Right cardiac atrium (tissue), 5 donors: Measurements from ENCODE around the gene HCFC1. TPM values are rescaled to one million over a fixed set of nuclear protein-coding genes. Genes with fewer than 3 reads are reported as not detected.
A peak's percentile ranks its signal among the peaks of the same experiment; 100 is the strongest.

Experiments used
- ATAC-seq, 2 donors: fragments of 200-7000 bp; cut with Tn5 transposase; one replicate each; pipeline versions ENCODE4 v1.8.0 to v1.9.1; 2020; ENCODE audit warnings: moderate library complexity in 2 of 2, mild to moderate bottlenecking in 1 of 2
- DNase-seq, 3 donors: peaks; one replicate each; pipeline ENCODE4 v3.0.0-alpha.2; 2020
- H3K27ac ChIP-seq: one replicate; pipeline ENCODE4 v1.5.1; 2013; ENCODE audit warnings: mild to moderate bottlenecking, low read length, control low read depth, moderate library complexity
- H3K27me3 ChIP-seq: one replicate; pipeline ENCODE4 v1.6.1; 2013; ENCODE audit not compliant: control insufficient read depth, insufficient read depth
- H3K4me1 ChIP-seq: one replicate; pipeline ENCODE4 v1.6.1; 2013; ENCODE audit warnings: low read length; ENCODE audit not compliant: control insufficient read depth, insufficient read depth
- H3K4me3 ChIP-seq: one replicate; pipeline ENCODE4 v1.5.1; 2013; ENCODE audit warnings: low read length, control low read depth
- H3K9me3 ChIP-seq: one replicate; pipeline ENCODE4 v1.6.1; 2013; ENCODE audit warnings: low read length; ENCODE audit not compliant: control insufficient read depth
- WGBS: extraction: QIAGEN DNeasy Blood & Tissue Kit; methylation state at CpG from one replicate; pipeline ENCODE4 v1.1.7; 2013; 5-methylcytosine and 5-hydroxymethylcytosine counted together
- intact Hi-C, 4 donors: fragments of 100-400 bp; cut with DNase I; formaldehyde crosslinking; loops; one replicate each; pipeline versions ENCODE4 v1.11.0 to v1.14.0; 2022 to 2023
- polyA plus RNA-seq: library from polyadenylated mRNA; stranded (reverse); fragments of 200-250 nt; gene quantifications from one replicate; pipeline ENCODE4 v1.2.3, GENCODE V29; 2013
- total RNA-seq, 4 donors: library from RNA; stranded (reverse); fragmentation: NEBNext Ultra II Directional; extraction: Animal tissue kit (Norgen Biotek cat#: 25700); gene quantifications; one replicate each; pipeline ENCODE4 v1.2.1, GENCODE V29; 2021
- donor health status: healthy with polysubstance abuse.
- donor health status: DM: no; HTN: yes; CAD: no.
- donor health status: DM: no; HTN: no; CAD: no.
- donor health status: DM: no; HTN: yes; CAD: no; lungs with severe emphysema.
- donor health status: DM: yes; HTN: yes; CAD: no.

Gene HCFC1
- total and polyA plus RNA-seq, 5 donors: 17.3 to 41.4 (median 32.1) TPM

- no peak overlapping the region for H3K4me3 ChIP-seq
- 92% methylated on average over 44 of the region's 44 CpGs for WGBS
- no peaks in the 10 kb centered on the region for H3K27me3 ChIP-seq
- peak in 1 of 3 donors; percentile 58 for DNase-seq
- intact Hi-C loops: loop anchor here in 2 of 4 donors (10.0 kb wide), 1 partner anchor 190 kb away; the partner anchor contains the start of gene PLXNB3 (in 2 of the 2)
- no peak for ATAC-seq
- H3K27ac ChIP-seq: no peak overlapping the region
- H3K9me3 ChIP-seq: no peaks in the 10 kb centered on the region
- no peaks in the 10 kb centered on the region for H3K4me1 ChIP-seq
Observed at GRCh38 chrX:153954558-153955227, 16.9 kb downstream of the HCFC1 start.

GRCh38 chrX:153953892-153954557 lies 17.6 kb downstream of the HCFC1 start:
- intact Hi-C loops: loop anchor here in 3 of 4 donors (2.0 to 10.0 kb wide), 2 partner anchors 189 kb away; partner anchors contain the start of gene PLXNB3 (in 3 of the 3)
- no peak overlapping the region for H3K27ac ChIP-seq
- no peaks in the 10 kb centered on the region for H3K4me1 ChIP-seq
- H3K27me3 ChIP-seq: no peaks in the 10 kb centered on the region
- H3K9me3 ChIP-seq: no peaks in the 10 kb centered on the region
- 76% methylated on average over 33 of the region's 33 CpGs for WGBS
- H3K4me3 ChIP-seq: no peak overlapping the region
- DNase-seq (peak in 1 of 3 donors; percentile 63), ATAC-seq (no peak)

GRCh38 chrX:153953342-153953830 lies 18.2 kb downstream of the HCFC1 start:
- intact Hi-C loops: loop anchor here in 3 of 4 donors (2.0 to 10.0 kb wide), 2 partner anchors 189 kb away; partner anchors contain the start of gene PLXNB3 (in 3 of the 3)
- peak; percentile 72 to 87 (median 87) for DNase-seq
- WGBS: 20% methylated on average over 33 of the region's 33 CpGs
- peak overlapping the region; percentile 59 for H3K27ac ChIP-seq
- no peak overlapping the region for H3K4me3 ChIP-seq
- peak; percentile 59 to 61 for ATAC-seq
- H3K9me3 ChIP-seq: no peaks in the 10 kb centered on the region
- no peaks in the 10 kb centered on the region for H3K27me3 ChIP-seq
- no peaks in the 10 kb centered on the region for H3K4me1 ChIP-seq

- no peak overlapping the region for H3K4me3 ChIP-seq
Observed at GRCh38 chrX:153952373-153953026, 19.1 kb downstream of the HCFC1 start.

GRCh38 chrX:153951683-153952372 lies 19.8 kb downstream of the HCFC1 start:
- no peak overlapping the region for H3K27ac ChIP-seq
- H3K4me1 ChIP-seq: no peaks in the 10 kb centered on the region
- H3K9me3 ChIP-seq: no peaks in the 10 kb centered on the region
- DNase-seq: no peak
- WGBS: 93% methylated on average over 26 of the region's 28 CpGs
- H3K27me3 ChIP-seq: no peaks in the 10 kb centered on the region
- H3K4me3 ChIP-seq: no peak overlapping the region
- intact Hi-C loops: loop anchor here in 3 of 4 donors (2.0 to 10.0 kb wide), 2 partner anchors 187 kb away; partner anchors contain the start of gene PLXNB3 (in 3 of the 3)
- no peak for ATAC-seq

More at GRCh38 chrX:153952373-153953026, 19.1 kb downstream of the HCFC1 start:
- ATAC-seq (no peak), DNase-seq (no peak)
- H3K27ac ChIP-seq: no peak overlapping the region
- H3K27me3 ChIP-seq: no peaks in the 10 kb centered on the region
- no peaks in the 10 kb centered on the region for H3K9me3 ChIP-seq
- H3K4me1 ChIP-seq: no peaks in the 10 kb centered on the region
- WGBS: 90% methylated on average over 32 of the region's 32 CpGs
- intact Hi-C loops: loop anchor here in 3 of 4 donors (2.0 to 10.0 kb wide), 2 partner anchors 188 kb away; partner anchors contain the start of gene PLXNB3 (in 3 of the 3)

- no peak overlapping the region for H3K4me3 ChIP-seq
- 78% methylated on average over 19 of the region's 19 CpGs for WGBS
- no peaks in the 10 kb centered on the region for H3K27me3 ChIP-seq
- H3K27ac ChIP-seq: no peak overlapping the region
- ATAC-seq (no peak), DNase-seq (no peak)
- no peaks in the 10 kb centered on the region for H3K9me3 ChIP-seq
- H3K4me1 ChIP-seq: no peaks in the 10 kb centered on the region
- intact Hi-C loops: loop anchor here in 2 of 4 donors (10.0 kb wide), 1 partner anchor 185 kb away; the partner anchor contains the start of gene PLXNB3 (in 2 of the 2)
Observed at GRCh38 chrX:153950127-153950526, 21.5 kb downstream of the HCFC1 start.

- H3K27ac ChIP-seq: peak overlapping the region; percentile 7
- no peaks in the 10 kb centered on the region for H3K27me3 ChIP-seq
- no peaks in the 10 kb centered on the region for H3K9me3 ChIP-seq
- H3K4me1 ChIP-seq: no peaks in the 10 kb centered on the region
- peak in 1 of 2 donors; percentile 27 for ATAC-seq
- WGBS: 43% methylated on average over 30 of the region's 30 CpGs
- no peak overlapping the region for H3K4me3 ChIP-seq
- no peak for DNase-seq
- intact Hi-C loops: no loop called here
Observed at GRCh38 chrX:153948847-153949805, 22.5 kb downstream of the HCFC1 start.

GRCh38 chrX:153948002-153948466 lies 23.6 kb downstream of the HCFC1 start:
- no peaks in the 10 kb centered on the region for H3K27me3 ChIP-seq
- DNase-seq (peak in 2 of 3 donors; percentile 55 to 63), ATAC-seq (peak; percentile 9 to 60)
- no peaks in the 10 kb centered on the region for H3K4me1 ChIP-seq
- H3K9me3 ChIP-seq: no peaks in the 10 kb centered on the region
- 37% methylated on average over 10 of the region's 10 CpGs for WGBS
- no peak overlapping the region for H3K4me3 ChIP-seq
- H3K27ac ChIP-seq: peak overlapping the region; percentile 14
- intact Hi-C loops: no loop called here

- ATAC-seq (peak; percentile 60 to 63), DNase-seq (peak; percentile 71 to 90 (median 87))
- intact Hi-C loops: no loop called here
- Histone ChIP-seq H3K9me3 (no peaks in the 10 kb centered on the region), H3K4me1 (no peaks in the 10 kb centered on the region), H3K4me3 (no peak overlapping the region), H3K27ac (peak overlapping the region; percentile 14), H3K27me3 (no peaks in the 10 kb centered on the region)
- 35% methylated on average over 19 of the region's 19 CpGs for WGBS
Observed at GRCh38 chrX:153947009-153947769, 24.4 kb downstream of the HCFC1 start.
